ENCODE results near the gene ZNF770.
"Not testable (repeated sequence)": the region's sequence is repeated elsewhere in the genome, so short reads cannot be mapped to it uniquely, and the experiment has no call there.

DNA sequence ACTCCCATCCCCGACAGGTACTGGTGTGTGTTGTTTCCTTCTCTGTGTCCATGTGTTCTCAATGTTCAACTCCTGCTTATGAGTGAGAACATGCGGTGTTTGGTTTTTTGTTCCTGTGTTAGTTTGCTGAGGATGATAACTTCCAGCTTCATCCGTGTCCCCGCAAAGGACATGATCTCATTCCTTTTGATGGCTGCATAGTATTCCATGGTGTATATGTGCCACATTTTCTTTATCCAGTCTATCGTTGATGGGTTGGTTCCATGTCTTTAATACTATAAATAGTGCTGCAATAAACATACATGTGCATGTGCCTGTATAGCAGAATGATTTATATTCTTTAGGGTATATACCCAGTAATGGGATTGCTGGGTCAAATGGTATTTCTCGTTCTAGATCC is 59.7 kb downstream of the ZNF770 start:
- TF ChIP-seq SUZ12 (IDR thresholded peaks at IDR 0.05; ENCODE audit: extremely low read depth, insufficient read depth, insufficient read length); ZNF274 (IDR thresholded peaks at IDR 0.05; ENCODE audit: low read depth, low read length); YY1 (IDR thresholded peaks at IDR 0.05; ENCODE audit: insufficient read depth, insufficient read length): not testable (repeated sequence)

Data from NT2/D1 (cell line).